RWPE2 (cell line): ENCODE measurements around the gene DDC.
"Not testable (repeated sequence)": the region's sequence is repeated elsewhere in the genome, so short reads cannot be mapped to it uniquely, and the experiment has no call there.

ENCODE experiments used
- ATAC-seq: fragments of 200-7000 bp; cut with Tn5 transposase; 3 replicates; pipeline ENCODE4 v1.9.1; 2021; ENCODE audit warnings: low read depth
- DNase-seq: peaks from one replicate; pipeline ENCODE4 v3.0.0-alpha.2; 2020; ENCODE audit warnings: low spot score
- H3K27ac ChIP-seq: fragments of 450-650 bp; 2 replicates; pipeline ENCODE4 v1.5.1; 2017; ENCODE audit warnings: mild to moderate bottlenecking; ENCODE audit not compliant: poor library complexity, severe bottlenecking
- H3K27me3 ChIP-seq: fragments of 250-450 bp; sonication (Bioruptor Pico); 2 replicates; pipeline ENCODE4 v1.5.1; 2021; ENCODE audit warnings: mild to moderate bottlenecking, moderate library complexity; ENCODE audit not compliant: insufficient read depth, poor library complexity, severe bottlenecking
- H3K36me3 ChIP-seq: fragments of 250-450 bp; sonication (Bioruptor Pico); 2 replicates; pipeline ENCODE4 v1.5.1; 2020; ENCODE audit warnings: low read depth, mild to moderate bottlenecking, moderate library complexity
- H3K4me1 ChIP-seq: fragments of 250-450 bp; sonication (Bioruptor Pico); 2 replicates; pipeline ENCODE4 v1.5.1; 2021; ENCODE audit warnings: mild to moderate bottlenecking, moderate library complexity; ENCODE audit not compliant: insufficient read depth, poor library complexity, severe bottlenecking
- H3K4me3 ChIP-seq: fragments of 250-450 bp; sonication (Bioruptor Pico); 2 replicates; pipeline ENCODE4 v1.5.1; 2021; ENCODE audit warnings: mild to moderate bottlenecking, moderate library complexity; ENCODE audit not compliant: severe bottlenecking
- H3K9me3 ChIP-seq: fragments of 250-450 bp; sonication (Bioruptor Pico); 2 replicates; pipeline ENCODE4 v1.5.1; 2021; ENCODE audit warnings: mild to moderate bottlenecking, moderate library complexity; ENCODE audit not compliant: severe bottlenecking
- TF ChIP-seq, protein P1 (sequence below): fragments of 450-650 bp; IDR thresholded peaks from one replicate; pipeline ENCODE4 v1.5.1; 2017; ENCODE audit warnings: mild to moderate bottlenecking, moderate library complexity; ENCODE audit not compliant: poor library complexity, severe bottlenecking

DDC gene

DNA sequence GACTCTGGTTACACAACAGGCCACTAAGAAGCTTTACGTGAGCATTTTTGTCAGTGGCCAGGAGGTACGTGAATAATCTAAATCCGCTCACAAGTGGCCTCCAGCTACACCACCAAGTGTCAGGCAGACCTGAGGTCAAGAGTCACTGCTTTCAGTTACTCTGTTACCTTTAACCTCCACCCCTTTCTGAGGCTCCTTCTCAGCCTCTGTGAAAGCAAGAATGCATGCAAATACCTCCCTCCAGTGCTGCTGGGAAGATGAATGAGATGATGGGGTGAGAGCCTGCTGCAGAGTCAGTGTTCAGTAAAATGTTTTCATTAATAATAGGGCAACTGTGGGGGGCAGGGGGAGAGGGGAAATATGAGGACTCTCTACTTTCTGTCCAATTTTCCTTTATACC lies 11.2 kb downstream of the DDC start:
- DNase-seq (no peak), ATAC-seq (no peak)
- no peaks in the 10 kb centered on the region for H3K4me1 ChIP-seq
- H3K4me3 ChIP-seq = no peak overlapping the region
- no peak overlapping the region for H3K27ac ChIP-seq
- no peaks in the 10 kb centered on the region for H3K27me3 ChIP-seq
- no peaks in the 10 kb centered on the region for H3K36me3 ChIP-seq
- no peaks in the 10 kb centered on the region for H3K9me3 ChIP-seq
- TF ChIP-seq, protein P1, sequence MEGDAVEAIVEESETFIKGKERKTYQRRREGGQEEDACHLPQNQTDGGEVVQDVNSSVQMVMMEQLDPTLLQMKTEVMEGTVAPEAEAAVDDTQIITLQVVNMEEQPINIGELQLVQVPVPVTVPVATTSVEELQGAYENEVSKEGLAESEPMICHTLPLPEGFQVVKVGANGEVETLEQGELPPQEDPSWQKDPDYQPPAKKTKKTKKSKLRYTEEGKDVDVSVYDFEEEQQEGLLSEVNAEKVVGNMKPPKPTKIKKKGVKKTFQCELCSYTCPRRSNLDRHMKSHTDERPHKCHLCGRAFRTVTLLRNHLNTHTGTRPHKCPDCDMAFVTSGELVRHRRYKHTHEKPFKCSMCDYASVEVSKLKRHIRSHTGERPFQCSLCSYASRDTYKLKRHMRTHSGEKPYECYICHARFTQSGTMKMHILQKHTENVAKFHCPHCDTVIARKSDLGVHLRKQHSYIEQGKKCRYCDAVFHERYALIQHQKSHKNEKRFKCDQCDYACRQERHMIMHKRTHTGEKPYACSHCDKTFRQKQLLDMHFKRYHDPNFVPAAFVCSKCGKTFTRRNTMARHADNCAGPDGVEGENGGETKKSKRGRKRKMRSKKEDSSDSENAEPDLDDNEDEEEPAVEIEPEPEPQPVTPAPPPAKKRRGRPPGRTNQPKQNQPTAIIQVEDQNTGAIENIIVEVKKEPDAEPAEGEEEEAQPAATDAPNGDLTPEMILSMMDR = no peak

DNA sequence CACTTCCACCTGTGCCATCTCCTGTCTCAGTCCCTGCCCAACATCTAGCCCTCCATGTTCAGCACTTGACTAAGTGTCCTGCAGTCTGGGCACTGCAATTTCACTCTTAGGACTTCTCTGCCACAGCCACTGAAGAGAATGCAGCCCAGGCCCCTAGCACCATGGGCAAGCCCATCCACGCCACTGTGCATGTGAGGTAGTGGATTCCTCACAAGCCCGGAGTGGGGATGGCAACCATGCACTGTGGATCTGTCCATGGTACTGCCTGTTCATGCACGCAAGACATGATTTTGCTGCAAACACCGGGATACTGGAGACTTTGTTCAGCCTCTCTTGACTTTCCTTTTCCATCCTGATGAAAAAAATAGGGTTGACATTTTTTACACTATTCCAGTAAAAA lies 12.3 kb downstream of the DDC start:
- H3K36me3 ChIP-seq = no peaks in the 10 kb centered on the region
- H3K27ac ChIP-seq = no peak overlapping the region
- no peak for DNase-seq
- ATAC-seq = peak; percentile 48; the same call in 1 of the 3 replicates
- no peak overlapping the region for H3K4me3 ChIP-seq
- no peaks in the 10 kb centered on the region for H3K4me1 ChIP-seq
- TF ChIP-seq, protein P1 = no peak
- H3K9me3 ChIP-seq = no peaks in the 10 kb centered on the region
- H3K27me3 ChIP-seq = no peaks in the 10 kb centered on the region

DNA sequence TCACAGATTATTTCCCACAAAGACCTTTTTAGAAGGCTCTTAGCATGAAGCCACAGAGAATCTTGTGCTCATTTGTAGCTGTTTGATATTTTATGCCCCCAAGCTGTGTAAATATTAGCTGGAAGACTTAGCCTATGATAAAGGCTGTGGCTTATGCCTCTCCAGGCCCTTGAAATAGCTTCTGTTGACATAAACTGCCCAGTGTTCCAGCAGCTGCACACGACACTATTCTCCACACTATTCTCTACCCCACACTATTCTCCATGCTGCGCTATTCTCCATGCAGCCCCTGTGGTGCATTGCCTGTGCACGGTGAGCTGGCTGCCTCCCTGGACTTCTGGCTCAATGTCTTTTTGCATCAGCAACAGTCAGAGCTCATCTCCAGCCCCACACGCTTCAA lies 13.1 kb downstream of the DDC start:
- DNase-seq (no peak), ATAC-seq (no peak)
- no peaks in the 10 kb centered on the region for H3K36me3 ChIP-seq
- no peak overlapping the region for H3K27ac ChIP-seq
- TF ChIP-seq, protein P1 = no peak
- no peak overlapping the region for H3K4me3 ChIP-seq
- no peaks in the 10 kb centered on the region for H3K27me3 ChIP-seq
- no peaks in the 10 kb centered on the region for H3K4me1 ChIP-seq
- H3K9me3 ChIP-seq = no peaks in the 10 kb centered on the region

DNA sequence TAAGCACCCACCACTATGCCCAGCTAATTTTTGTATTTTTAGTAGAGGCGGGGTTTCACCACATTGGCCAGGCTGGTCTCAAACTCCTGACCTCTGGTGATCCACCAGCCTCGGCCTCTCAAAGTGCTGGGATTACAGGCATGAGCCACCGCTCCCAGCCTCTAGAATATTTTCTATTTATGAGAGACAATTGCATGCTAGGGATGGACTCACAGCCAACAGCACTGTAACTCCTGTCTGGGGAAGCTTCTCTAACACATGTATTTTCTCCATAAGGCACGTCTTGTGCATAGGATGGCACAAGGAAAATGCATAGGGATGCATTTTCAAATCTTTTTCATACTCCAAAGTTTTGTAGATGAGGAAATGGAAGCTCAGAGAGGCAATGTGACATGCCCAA lies 19.6 kb downstream of the DDC start:
- H3K27me3 ChIP-seq, H3K36me3 ChIP-seq, H3K4me3 ChIP-seq, H3K9me3 ChIP-seq, ATAC-seq, H3K4me1 ChIP-seq, DNase-seq, H3K27ac ChIP-seq: not testable (repeated sequence)

DNA sequence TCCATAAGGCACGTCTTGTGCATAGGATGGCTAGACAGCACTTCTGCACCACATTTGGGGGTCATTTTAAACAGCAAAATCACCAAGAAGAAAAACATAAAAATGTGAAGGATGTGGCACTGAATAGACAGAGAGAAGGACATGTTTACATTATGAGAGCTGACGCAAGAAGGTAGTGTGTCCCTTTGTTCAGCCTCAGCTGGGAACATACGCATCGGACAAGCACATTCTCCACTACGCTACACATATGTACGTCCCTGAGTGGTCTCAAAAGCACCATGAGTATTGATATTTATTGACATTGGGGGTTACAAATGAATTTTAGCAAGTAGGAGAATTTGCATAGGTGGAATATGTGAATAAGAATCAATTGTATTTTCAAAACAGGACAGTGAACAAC lies 20.2 kb downstream of the DDC start:
- H3K27me3 ChIP-seq = no peaks in the 10 kb centered on the region

More for the DNA sequence above, 20.2 kb downstream of the DDC start:
- ATAC-seq (no peak), DNase-seq (no peak)
- Histone ChIP-seq H3K4me3 (no peak overlapping the region), H3K27ac (no peak overlapping the region), H3K4me1 (no peaks in the 10 kb centered on the region), H3K36me3 (no peaks in the 10 kb centered on the region), H3K9me3 (no peaks in the 10 kb centered on the region)
- TF ChIP-seq, protein P1 = no peak
